Body of pancreas (tissue), 4 donors: ENCODE results near the gene FOXR1. TPM values are rescaled to one million over a fixed set of nuclear protein-coding genes. Genes with fewer than 3 reads are reported as not detected.
"Not testable (repeated sequence)": the region's sequence is repeated elsewhere in the genome, so short reads cannot be mapped to it uniquely, and the experiment has no call there.

ENCODE experiments used
- ATAC-seq: fragments of 150-250 bp; one replicate; pipeline ENCODE4 v1.9.1; 2016
- DNase-seq, 4 donors: peaks; one replicate each; pipeline ENCODE4 v3.0.0-alpha.2; 2019
- H3K27ac ChIP-seq, 4 donors: fragments of 200-600 bp; sonication (generic); 1 replicate in 3 of 4; 2 replicates in 1 of 4; pipeline versions ENCODE4 v1.5.1 to v1.6.1; 2016 to 2019; ENCODE audit warnings: mild to moderate bottlenecking in 1 of 4, mixed read lengths in 1 of 4, moderate library complexity in 1 of 4
- H3K27me3 ChIP-seq, 2 donors: fragments of 200-600 bp; sonication (generic); one replicate each; pipeline ENCODE4 v1.6.0; 2016; ENCODE audit warnings: mild to moderate bottlenecking in 1 of 2
- H3K36me3 ChIP-seq, 2 donors: fragments of 200-600 bp; sonication (generic); replicated peaks in 1 of 2; 2 replicates each; pipeline ENCODE4 v1.5.1; 2016; ENCODE audit warnings: low read depth in 2 of 2; ENCODE audit not compliant: insufficient read depth in 1 of 2
- H3K4me1 ChIP-seq: fragments of 200-600 bp; sonication (generic); one replicate; pipeline ENCODE4 v1.6.0; 2016
- H3K4me3 ChIP-seq, 2 donors: fragments of 200-600 bp; sonication (generic); 1 replicate in 1 of 2; 2 replicates in 1 of 2; pipeline ENCODE4 v1.5.1; 2016 to 2019
- H3K9me3 ChIP-seq, 3 donors: fragments of 200-600 bp; sonication (generic); 1 replicate in 2 of 3; 2 replicates in 1 of 3; pipeline ENCODE4 v1.5.1; 2016
- POLR2A ChIP-seq, 3 donors: fragments of 450-650 bp; IDR thresholded peaks; one replicate each; pipeline ENCODE4 v1.6.1; 2016; ENCODE audit warnings: antibody characterized with exemption in 3 of 3, mild to moderate bottlenecking in 2 of 3
- WGBS, 2 donors: methylation state at CpG; one replicate each; pipeline ENCODE4 v1.1.5; 2017; 5-methylcytosine and 5-hydroxymethylcytosine counted together
- intact Hi-C: fragments of 100-400 bp; cut with DNase I; formaldehyde crosslinking; loops from one replicate; pipeline ENCODE4 v1.15.1; 2023
- total RNA-seq, 2 donors: library from RNA; depleted of rRNA; stranded (reverse); fragments of >200 nt; gene quantifications; one replicate each; pipeline ENCODE4 v1.1.0, GENCODE V29; 2016
- TF ChIP-seq, protein P1 (sequence below), 7 experiments: fragments of 450-650 bp in 4 of 7; fragments of 200-600 bp in 3 of 7; sonication (generic) in 3 of 7; IDR thresholded peaks; one replicate each; pipeline ENCODE4 v1.5.1; 2016 to 2019; ENCODE audit warnings: antibody characterized with exemption in 7 of 7

FOXR1 gene
- total RNA-seq, 2 donors from 2014 or later: not detected

- peaks cover 0 to 3% of the 10 kb centered on the region in 2 donors for H3K36me3 ChIP-seq
- peaks cover 44% of the 10 kb centered on the region for H3K4me1 ChIP-seq
- ATAC-seq: no peak
Measured at GRCh38 chr11:119016216-119017009, 44.9 kb downstream of the FOXR1 start.

DNA sequence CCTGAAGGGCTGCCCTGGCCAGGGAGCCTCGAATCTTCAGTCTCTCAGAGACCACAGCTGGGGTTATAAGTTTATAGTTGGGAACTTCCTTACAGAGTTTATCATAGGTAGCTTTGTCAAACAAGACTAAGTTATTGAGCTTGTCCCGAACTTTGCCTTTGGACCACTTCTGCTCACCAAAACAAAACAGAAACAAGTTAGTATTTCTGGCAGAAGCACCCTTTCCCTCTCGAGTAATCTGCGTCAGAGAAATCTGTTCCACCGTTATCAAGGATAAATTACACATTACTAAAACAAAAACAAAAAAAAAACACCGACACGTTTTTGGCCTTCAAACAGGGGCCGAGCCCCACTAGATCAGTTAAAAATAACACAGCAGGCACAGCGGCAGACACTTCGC, 45.8 kb downstream of the FOXR1 start:
- ATAC-seq, DNase-seq, H3K27me3 ChIP-seq, H3K9me3 ChIP-seq, H3K36me3 ChIP-seq, intact Hi-C loops: not testable (repeated sequence)
- 0 to 1% methylated on average over 10 of the region's 10 CpGs for WGBS, 2 donors
- Histone ChIP-seq H3K4me3 (peak overlapping the region; percentile 88 to 90), H3K4me1 (peaks cover 53% of the 10 kb centered on the region), H3K27ac (peak overlapping the region in 3 of 4 donors; percentile 83 to 96 (median 91))

More at GRCh38 chr11:119016216-119017009, 44.9 kb downstream of the FOXR1 start:
- WGBS, 2 donors: 57 to 61% methylated on average over 14 of the region's 14 CpGs
- TF ChIP-seq POLR2A (IDR thresholded peaks at IDR 0.05): no peak
- TF ChIP-seq, protein P1, sequence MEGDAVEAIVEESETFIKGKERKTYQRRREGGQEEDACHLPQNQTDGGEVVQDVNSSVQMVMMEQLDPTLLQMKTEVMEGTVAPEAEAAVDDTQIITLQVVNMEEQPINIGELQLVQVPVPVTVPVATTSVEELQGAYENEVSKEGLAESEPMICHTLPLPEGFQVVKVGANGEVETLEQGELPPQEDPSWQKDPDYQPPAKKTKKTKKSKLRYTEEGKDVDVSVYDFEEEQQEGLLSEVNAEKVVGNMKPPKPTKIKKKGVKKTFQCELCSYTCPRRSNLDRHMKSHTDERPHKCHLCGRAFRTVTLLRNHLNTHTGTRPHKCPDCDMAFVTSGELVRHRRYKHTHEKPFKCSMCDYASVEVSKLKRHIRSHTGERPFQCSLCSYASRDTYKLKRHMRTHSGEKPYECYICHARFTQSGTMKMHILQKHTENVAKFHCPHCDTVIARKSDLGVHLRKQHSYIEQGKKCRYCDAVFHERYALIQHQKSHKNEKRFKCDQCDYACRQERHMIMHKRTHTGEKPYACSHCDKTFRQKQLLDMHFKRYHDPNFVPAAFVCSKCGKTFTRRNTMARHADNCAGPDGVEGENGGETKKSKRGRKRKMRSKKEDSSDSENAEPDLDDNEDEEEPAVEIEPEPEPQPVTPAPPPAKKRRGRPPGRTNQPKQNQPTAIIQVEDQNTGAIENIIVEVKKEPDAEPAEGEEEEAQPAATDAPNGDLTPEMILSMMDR (IDR thresholded peaks at IDR 0.05): no peak
- DNase-seq: no peak
- H3K4me3 ChIP-seq: no peak overlapping the region
- intact Hi-C loops: no loop called here
- H3K9me3 ChIP-seq: no peaks in the 10 kb centered on the region
- H3K27me3 ChIP-seq: no peaks in the 10 kb centered on the region
- H3K27ac ChIP-seq: peak overlapping the region in 1 of 4 donors; percentile 91

DNA sequence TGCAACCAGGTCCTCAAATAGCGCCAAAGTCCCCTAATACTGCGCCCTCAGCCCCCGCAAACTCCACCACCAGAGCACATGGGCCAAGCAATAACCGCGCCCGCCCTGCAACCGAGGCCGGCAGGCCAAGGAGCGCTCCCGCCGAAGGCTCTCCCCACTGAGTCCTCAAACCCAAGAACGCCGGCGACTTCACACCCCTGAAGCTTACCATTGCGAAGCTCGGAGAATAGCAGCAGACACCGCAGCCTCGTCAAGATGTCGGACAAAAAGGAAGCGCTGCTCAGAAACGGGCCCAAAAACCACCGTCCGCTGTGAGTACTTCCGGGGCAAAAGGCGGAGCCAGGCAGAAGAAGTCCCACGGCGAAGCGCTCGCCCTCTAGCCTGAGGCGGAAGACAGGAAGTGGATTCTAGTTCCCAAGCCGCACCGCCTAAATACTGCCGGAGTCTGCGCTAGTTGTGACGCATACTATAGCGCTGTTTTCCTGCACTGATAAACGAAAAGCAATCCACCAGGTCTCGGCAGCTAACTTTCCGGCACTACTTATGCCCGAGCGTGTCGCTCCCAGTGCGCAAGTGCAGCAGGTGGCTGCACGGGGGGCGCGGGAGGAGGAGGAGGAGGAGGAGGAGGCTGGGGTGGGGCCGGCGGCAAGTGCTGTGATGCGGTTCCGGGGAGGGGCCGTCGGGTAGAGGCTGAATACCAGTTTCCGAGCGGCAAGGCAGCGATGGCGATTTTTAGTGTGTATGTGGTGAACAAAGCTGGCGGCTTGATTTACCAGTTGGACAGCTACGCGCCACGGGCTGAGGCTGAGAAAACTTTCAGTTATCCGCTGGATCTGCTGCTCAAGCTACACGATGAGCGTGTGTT, 46.7 kb downstream of the FOXR1 start, which contains the start of the genes RPS25 and TRAPPC4:
Gene RPS25 (minus strand): TSS at position 270 of the 865 bp plus-strand sequence. CDS start 59 bp downstream, at position 211.
Gene TRAPPC4 (plus strand): TSS at position 693 of the 865 bp plus-strand sequence. CDS start 30 bp downstream, at position 723.
- Histone ChIP-seq H3K4me3 (peak within 1 kb of the TSS; percentile 88 to 90), H3K4me1 (peaks cover 60% of the 10 kb centered on the region), H3K36me3 (peaks cover 0 to 3% of the 10 kb centered on the region in 2 donors), H3K27me3 (no peaks in the 10 kb centered on the region), H3K9me3 (no peaks in the 10 kb centered on the region), H3K27ac (peak within 1 kb of the TSS; percentile 83 to 96 (median 92))
- ATAC-seq (peak; percentile 92), DNase-seq (peak; percentile 94 to 97 (median 95))
- intact Hi-C loops: no loop called here
- 0% methylated on average over 18 to 63 of the region's 63 CpGs for WGBS, 2 donors
- peak; percentile 33 to 83 (median 80) for TF ChIP-seq POLR2A (IDR thresholded peaks at IDR 0.05)
- TF ChIP-seq, protein P1 (IDR thresholded peaks at IDR 0.05): no peak

GRCh38 chr11:119019996-119020395, 48.4 kb downstream of the FOXR1 start:
- Histone ChIP-seq H3K4me3 (no peak overlapping the region), H3K36me3 (peaks cover 0 to 3% of the 10 kb centered on the region in 2 donors), H3K9me3 (no peaks in the 10 kb centered on the region), H3K27me3 (no peaks in the 10 kb centered on the region), H3K27ac (peak overlapping the region in 3 of 4 donors; percentile 83 to 96 (median 91)), H3K4me1 (peaks cover 76% of the 10 kb centered on the region)
- intact Hi-C loops: no loop called here
- ATAC-seq (no peak), DNase-seq (no peak)
- TF ChIP-seq, protein P1 (IDR thresholded peaks at IDR 0.05): no peak
- no peak for TF ChIP-seq POLR2A (IDR thresholded peaks at IDR 0.05)
- WGBS, 2 donors: 12 to 17% methylated on average over 2 of the region's 2 CpGs

DNA sequence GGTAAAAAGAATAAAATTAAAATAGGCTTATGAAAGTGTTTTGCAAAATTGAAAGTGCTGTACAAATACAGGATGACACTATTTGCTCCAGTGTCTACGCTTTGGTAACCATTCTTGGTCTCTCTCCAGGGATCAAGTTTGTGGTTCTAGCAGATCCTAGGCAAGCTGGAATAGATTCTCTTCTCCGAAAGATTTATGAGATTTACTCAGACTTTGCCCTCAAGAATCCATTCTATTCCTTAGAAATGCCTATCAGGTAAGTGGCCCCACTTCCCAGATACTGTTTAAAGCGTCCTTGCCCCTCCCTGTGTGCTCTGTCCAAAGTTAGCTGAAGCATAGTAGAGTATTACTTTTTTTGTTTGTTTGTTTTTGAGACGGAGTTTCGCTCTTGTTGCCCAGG, 50.1 kb downstream of the FOXR1 start:
- H3K27ac ChIP-seq: peak overlapping the region; percentile 36 to 91 (median 74)
- H3K36me3 ChIP-seq: peaks cover 0 to 2% of the 10 kb centered on the region in 2 donors
- no peaks in the 10 kb centered on the region for H3K27me3 ChIP-seq
- no peak overlapping the region for H3K4me3 ChIP-seq
- peaks cover 78% of the 10 kb centered on the region for H3K4me1 ChIP-seq
- intact Hi-C loops: no loop called here
- TF ChIP-seq, protein P1 (IDR thresholded peaks at IDR 0.05): no peak
- TF ChIP-seq POLR2A (IDR thresholded peaks at IDR 0.05): no peak
- H3K9me3 ChIP-seq: no peaks in the 10 kb centered on the region
- DNase-seq: no peak
- ATAC-seq: no peak
- WGBS, 2 donors: 67 to 70% methylated on average over 5 of the region's 5 CpGs
